Neuronal stem cell (in vitro differentiated cells): Measurements from ENCODE around the gene TBC1D22A.

Source experiments
- DNase-seq: peaks from one replicate; pipeline ENCODE4 v3.0.0-alpha.2; 2013; ENCODE audit warnings: low spot score
- H2AFZ ChIP-seq: one replicate; pipeline ENCODE4 v1.6.1; 2013; ENCODE audit warnings: mild to moderate bottlenecking, low read length, inconsistent platforms
- H2AK5ac ChIP-seq: 2 replicates; pipeline ENCODE4 v1.6.1; 2013; ENCODE audit warnings: low read depth, mild to moderate bottlenecking, inconsistent platforms, low read length, moderate library complexity, mixed read lengths
- H2BK120ac ChIP-seq: 2 replicates; pipeline ENCODE4 v1.6.1; 2013; ENCODE audit warnings: low read depth, mild to moderate bottlenecking, inconsistent platforms, low read length, moderate library complexity, mixed read lengths
- H2BK12ac ChIP-seq: one replicate; pipeline ENCODE4 v1.6.1; 2013; ENCODE audit warnings: low read length, inconsistent platforms
- H2BK15ac ChIP-seq: 2 replicates; pipeline ENCODE4 v1.6.1; 2013; ENCODE audit warnings: mild to moderate bottlenecking, low read length, inconsistent platforms, mixed read lengths
- H2BK5ac ChIP-seq: one replicate; pipeline ENCODE4 v1.6.1; 2013; ENCODE audit warnings: inconsistent platforms, mild to moderate bottlenecking, low read length, moderate library complexity
- H3K14ac ChIP-seq: one replicate; pipeline ENCODE4 v1.6.1; 2013; ENCODE audit warnings: low read length, inconsistent platforms
- H3K18ac ChIP-seq: 2 replicates; pipeline ENCODE4 v1.6.1; 2013; ENCODE audit warnings: low read length, inconsistent platforms
- H3K23ac ChIP-seq: 2 replicates; pipeline ENCODE4 v1.6.1; 2013; ENCODE audit warnings: low read depth, mild to moderate bottlenecking, mixed read lengths, low read length, inconsistent platforms; ENCODE audit not compliant: poor library complexity
- H3K27ac ChIP-seq: replicated peaks from 3 replicates; pipeline ENCODE4 v1.5.1; 2013; ENCODE audit warnings: low read length, inconsistent platforms
- H3K27me3 ChIP-seq, 3 experiments: 2 replicates each; pipeline ENCODE4 v1.6.1; 2013; ENCODE audit warnings: low read length in 3 of 3, mild to moderate bottlenecking in 2 of 3, inconsistent platforms in 1 of 3, low read depth in 1 of 3, mixed read lengths in 1 of 3, moderate library complexity in 1 of 3; ENCODE audit not compliant: control insufficient read depth in 3 of 3, insufficient read depth in 3 of 3
- H3K36me3 ChIP-seq, 2 donors: replicated peaks in 1 of 2; 2 replicates each; pipeline ENCODE4 v1.6.1; 2013; ENCODE audit warnings: low read length in 2 of 2; ENCODE audit not compliant: control insufficient read depth in 2 of 2, insufficient read depth in 2 of 2
- H3K4ac ChIP-seq: 2 replicates; pipeline ENCODE4 v1.6.1; 2013; ENCODE audit warnings: inconsistent platforms, mild to moderate bottlenecking, low read length, moderate library complexity
- H3K4me1 ChIP-seq, 2 donors: 1 replicate in 1 of 2; 2 replicates in 1 of 2; pipeline ENCODE4 v1.6.1; 2013; ENCODE audit warnings: low read length in 2 of 2, low read depth in 1 of 2; ENCODE audit not compliant: control insufficient read depth in 2 of 2, insufficient read depth in 1 of 2
- H3K4me2 ChIP-seq: one replicate; pipeline ENCODE4 v1.6.1; 2013; ENCODE audit warnings: mild to moderate bottlenecking, low read length, inconsistent platforms; ENCODE audit not compliant: insufficient read depth, poor library complexity, severe bottlenecking
- H3K4me3 ChIP-seq, 2 donors: 2 replicates each; pipeline ENCODE4 v1.5.1; 2013; ENCODE audit warnings: low read length in 2 of 2, mild to moderate bottlenecking in 2 of 2, inconsistent platforms in 1 of 2, moderate library complexity in 1 of 2
- H3K79me1 ChIP-seq: one replicate; pipeline ENCODE4 v1.6.1; 2013; ENCODE audit warnings: low read depth, mild to moderate bottlenecking, inconsistent platforms, low read length, moderate library complexity
- H3K9ac ChIP-seq: one replicate; pipeline ENCODE4 v1.6.1; 2013; ENCODE audit warnings: mild to moderate bottlenecking, low read depth, low read length, inconsistent platforms; ENCODE audit not compliant: poor library complexity
- H3K9me3 ChIP-seq, 2 donors: replicated peaks in 1 of 2; 2 replicates each; pipeline versions ENCODE3 to v1.6.1; 2013; ENCODE audit warnings: low read length in 2 of 2, mild to moderate bottlenecking in 2 of 2, inconsistent platforms in 1 of 2, low read depth in 1 of 2, mixed read lengths in 1 of 2, moderate library complexity in 1 of 2; ENCODE audit not compliant: control insufficient read depth in 2 of 2, insufficient read depth in 1 of 2
- H4K8ac ChIP-seq: one replicate; pipeline ENCODE4 v1.6.1; 2013; ENCODE audit warnings: low read depth, mild to moderate bottlenecking, inconsistent platforms, low read length, moderate library complexity
- H4K91ac ChIP-seq: one replicate; pipeline ENCODE4 v1.6.1; 2013; ENCODE audit warnings: low read length, low read depth, mild to moderate bottlenecking, inconsistent platforms; ENCODE audit not compliant: poor library complexity
- WGBS, 2 donors: extraction: QIAGEN DNeasy Blood & Tissue Kit; methylation state at CpG; one replicate each; pipeline ENCODE4 v1.1.7; 2013; ENCODE audit warnings: missing lambda C conversion rate in 2 of 2, mixed read lengths in 1 of 2; ENCODE audit not compliant: insufficient read length in 2 of 2, insufficient replicate concordance in 1 of 2; ENCODE audit errors: extremely low coverage in 2 of 2; 5-methylcytosine and 5-hydroxymethylcytosine counted together

TBC1D22A gene

GRCh38 chr22:47106806-47107205, 344.4 kb downstream of the TBC1D22A start:
- H4K8ac ChIP-seq: no peak overlapping the region
- H3K4me1 ChIP-seq: peaks cover 7% of the 10 kb centered on the region in 2 donors
- whole genome bisulfite sequencing, 2 donors: no CpG with 5 or more reads among the region's 5 CpGs
- H3K27me3 ChIP-seq: no peaks in the 10 kb centered on the region
- H2BK120ac ChIP-seq: no peak overlapping the region
- H2BK5ac ChIP-seq: no peak overlapping the region
- no peak overlapping the region for H3K27ac ChIP-seq
- no peak overlapping the region for H3K9ac ChIP-seq
- DNase-seq: no peak
- no peak overlapping the region for H3K23ac ChIP-seq
- no peak overlapping the region for H3K18ac ChIP-seq
- no peak overlapping the region for H2BK15ac ChIP-seq
- no peak overlapping the region for H4K91ac ChIP-seq
- H2AK5ac ChIP-seq: no peak overlapping the region
- peaks cover 0 to 2% of the 10 kb centered on the region in 2 donors for H3K9me3 ChIP-seq
- H3K14ac ChIP-seq: no peak overlapping the region
- H3K4ac ChIP-seq: no peak overlapping the region
- H3K4me3 ChIP-seq: no peak overlapping the region
- peaks cover 2% of the 10 kb centered on the region for H3K79me1 ChIP-seq
- no peak overlapping the region for H3K4me2 ChIP-seq
- H3K36me3 ChIP-seq: no peaks in the 10 kb centered on the region
- H2BK12ac ChIP-seq: no peak overlapping the region
- no peak overlapping the region for H2AFZ ChIP-seq

GRCh38 chr22:47107431-47107830, 345.0 kb downstream of the TBC1D22A start:
- no CpG with 5 or more reads among the region's 2 CpGs for WGBS, 2 donors
- no peak overlapping the region for H2BK120ac ChIP-seq
- H3K18ac ChIP-seq: no peak overlapping the region
- H2BK15ac ChIP-seq: no peak overlapping the region
- H3K9me3 ChIP-seq: peaks cover 0 to 2% of the 10 kb centered on the region in 2 donors
- H3K14ac ChIP-seq: no peak overlapping the region
- H3K36me3 ChIP-seq: no peaks in the 10 kb centered on the region
- H3K9ac ChIP-seq: no peak overlapping the region
- no peak overlapping the region for H3K23ac ChIP-seq
- no peak overlapping the region for H3K27ac ChIP-seq
- H4K91ac ChIP-seq: no peak overlapping the region
- no peak overlapping the region for H4K8ac ChIP-seq
- H3K4me2 ChIP-seq: no peak overlapping the region
- H2BK12ac ChIP-seq: no peak overlapping the region
- no peaks in the 10 kb centered on the region for H3K27me3 ChIP-seq
- no peak overlapping the region for H3K4ac ChIP-seq
- H3K4me3 ChIP-seq: no peak overlapping the region
- no peaks in the 10 kb centered on the region for H3K79me1 ChIP-seq
- H3K4me1 ChIP-seq: peaks cover 3 to 8% of the 10 kb centered on the region in 2 donors
- H2AFZ ChIP-seq: no peak overlapping the region
- DNase-seq: no peak
- no peak overlapping the region for H2BK5ac ChIP-seq
- H2AK5ac ChIP-seq: no peak overlapping the region

- Histone ChIP-seq H3K9me3 (peaks cover 0 to 2% of the 10 kb centered on the region in 2 donors), H3K23ac (no peak overlapping the region), H3K18ac (no peak overlapping the region), H2AK5ac (no peak overlapping the region), H2BK12ac (no peak overlapping the region), H2BK15ac (no peak overlapping the region), H3K9ac (no peak overlapping the region), H3K4ac (no peak overlapping the region), H3K4me1 (peaks cover 0 to 6% of the 10 kb centered on the region in 2 donors), H3K79me1 (peaks cover 1% of the 10 kb centered on the region), H2BK120ac (no peak overlapping the region), H2BK5ac (no peak overlapping the region), H4K8ac (no peak overlapping the region), H3K4me3 (no peak overlapping the region), H3K27ac (no peak overlapping the region), H2AFZ (no peak overlapping the region), H3K27me3 (no peaks in the 10 kb centered on the region), H3K4me2 (no peak overlapping the region), H4K91ac (no peak overlapping the region), H3K36me3 (no peaks in the 10 kb centered on the region), H3K14ac (no peak overlapping the region)
- WGBS, 2 donors: no CpG with 5 or more reads among the region's 18 CpGs
- DNase-seq: no peak
Observed at GRCh38 chr22:47110817-47111443, 348.5 kb downstream of the TBC1D22A start.

- H3K4ac ChIP-seq: peak overlapping the region; percentile 40
- no CpG with 5 or more reads among the region's 29 CpGs for WGBS, 2 donors
- H3K79me1 ChIP-seq: peaks cover 1% of the 10 kb centered on the region
- no peak overlapping the region for H4K8ac ChIP-seq
- H2BK12ac ChIP-seq: no peak overlapping the region
- H2BK15ac ChIP-seq: no peak overlapping the region
- no peaks in the 10 kb centered on the region for H3K36me3 ChIP-seq
- no peak overlapping the region for H2BK5ac ChIP-seq
- peak overlapping the region; percentile 96 for H3K14ac ChIP-seq
- no peak overlapping the region for H2AFZ ChIP-seq
- peaks cover 0 to 6% of the 10 kb centered on the region in 2 donors for H3K4me1 ChIP-seq
- no peak overlapping the region for H3K4me2 ChIP-seq
- H2BK120ac ChIP-seq: no peak overlapping the region
- H3K18ac ChIP-seq: peak overlapping the region; percentile 73
- no peak overlapping the region for H3K27ac ChIP-seq
- H3K23ac ChIP-seq: peak overlapping the region; percentile 56
- no peak for DNase-seq
- peak overlapping the region; percentile 0 for H4K91ac ChIP-seq
- peak overlapping the region; percentile 35 for H3K9ac ChIP-seq
- no peaks in the 10 kb centered on the region for H3K27me3 ChIP-seq
- H3K4me3 ChIP-seq: peak overlapping the region in 1 of 2 donors; percentile 24
- peaks cover 0 to 2% of the 10 kb centered on the region in 2 donors for H3K9me3 ChIP-seq
- peak overlapping the region; percentile 24 for H2AK5ac ChIP-seq
Observed at GRCh38 chr22:47111626-47112581, 349.5 kb downstream of the TBC1D22A start.
